Astrocyte (in vitro differentiated cells and primary cell): ENCODE measurements around the gene CHP1.

Experiments used
- EZH2 ChIP-seq: IDR thresholded peaks from 2 replicates; pipeline ENCODE4 v1.6.1; 2012; ENCODE audit warnings: mild to moderate bottlenecking, low read length, inconsistent platforms; ENCODE audit not compliant: insufficient read depth
- TF ChIP-seq, protein P1 (sequence below): IDR thresholded peaks from 2 replicates; pipeline ENCODE4 v1.5.1; 2011; ENCODE audit warnings: low read depth, mild to moderate bottlenecking, inconsistent platforms, low read length, moderate library complexity; ENCODE audit not compliant: insufficient read depth

DNA sequence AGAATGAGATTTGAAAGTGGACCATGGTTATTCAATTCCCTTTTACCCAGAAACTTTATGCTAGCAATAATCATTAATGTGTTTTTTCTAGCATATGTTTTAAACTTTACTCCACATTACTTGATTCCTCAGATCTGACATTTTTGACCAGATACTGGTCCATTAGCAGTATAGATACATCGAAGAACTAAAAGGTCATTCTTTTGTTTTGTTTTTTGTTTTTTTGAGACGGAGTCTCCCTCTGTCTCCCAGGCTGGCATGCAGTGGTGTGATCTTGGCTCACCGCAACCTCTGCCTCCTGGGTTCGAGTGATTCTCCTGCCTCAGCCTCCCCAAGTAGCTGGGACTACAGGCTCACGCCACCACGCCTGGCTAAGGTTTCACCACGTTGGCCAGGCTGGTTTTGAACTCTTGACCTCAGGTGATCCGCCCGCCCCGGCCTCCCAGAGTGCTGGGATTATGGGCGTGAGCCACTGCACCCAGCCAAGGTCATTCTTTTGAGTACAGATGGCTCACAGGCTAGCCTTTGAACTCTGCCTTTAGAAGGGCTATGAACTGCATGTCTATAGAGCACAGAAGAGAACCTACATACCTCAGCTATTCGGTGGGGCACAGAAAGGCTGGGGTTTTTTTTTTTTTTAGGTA, 28.6 kb downstream of the CHP1 start:
- TF ChIP-seq, protein P1, sequence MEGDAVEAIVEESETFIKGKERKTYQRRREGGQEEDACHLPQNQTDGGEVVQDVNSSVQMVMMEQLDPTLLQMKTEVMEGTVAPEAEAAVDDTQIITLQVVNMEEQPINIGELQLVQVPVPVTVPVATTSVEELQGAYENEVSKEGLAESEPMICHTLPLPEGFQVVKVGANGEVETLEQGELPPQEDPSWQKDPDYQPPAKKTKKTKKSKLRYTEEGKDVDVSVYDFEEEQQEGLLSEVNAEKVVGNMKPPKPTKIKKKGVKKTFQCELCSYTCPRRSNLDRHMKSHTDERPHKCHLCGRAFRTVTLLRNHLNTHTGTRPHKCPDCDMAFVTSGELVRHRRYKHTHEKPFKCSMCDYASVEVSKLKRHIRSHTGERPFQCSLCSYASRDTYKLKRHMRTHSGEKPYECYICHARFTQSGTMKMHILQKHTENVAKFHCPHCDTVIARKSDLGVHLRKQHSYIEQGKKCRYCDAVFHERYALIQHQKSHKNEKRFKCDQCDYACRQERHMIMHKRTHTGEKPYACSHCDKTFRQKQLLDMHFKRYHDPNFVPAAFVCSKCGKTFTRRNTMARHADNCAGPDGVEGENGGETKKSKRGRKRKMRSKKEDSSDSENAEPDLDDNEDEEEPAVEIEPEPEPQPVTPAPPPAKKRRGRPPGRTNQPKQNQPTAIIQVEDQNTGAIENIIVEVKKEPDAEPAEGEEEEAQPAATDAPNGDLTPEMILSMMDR = no peak
- TF ChIP-seq EZH2 = no peak
